PC-3 (cell line): Measurements from ENCODE around the gene NUB1. TPM values are rescaled to one million over a fixed set of nuclear protein-coding genes. Genes with fewer than 3 reads are reported as not detected.

Experiments used
- ATAC-seq: fragments of 200-7000 bp; cut with Tn5 transposase; 2 replicates; pipeline ENCODE4 v1.9.1; 2020; ENCODE audit warnings: mild to moderate bottlenecking, moderate library complexity
- BruUV-seq: library from RNA; stranded (reverse); fragments of 400-500 nt; replicated peaks from 2 replicates; lab custom pipeline; 2021; lab: Mats Ljungman, UMichigan
- CTCF ChIA-PET: fragments of 300-600 bp; sonication (Branson Sonifier 250); formaldehyde crosslinking; loops from one replicate; lab custom pipeline; 2022; ENCODE audit warnings: antibody characterized with exemption; lab: Charles Lee
- POLR2A ChIA-PET: fragments of 300-600 bp; sonication (Branson Sonifier 250); formaldehyde crosslinking; loops from one replicate; lab custom pipeline; 2022; ENCODE audit warnings: antibody characterized with exemption; ENCODE audit not compliant: unreplicated experiment; lab: Charles Lee
- DNase-seq: peaks from one replicate; pipeline ENCODE4 v3.0.0-alpha.2; 2015
- H2AFZ ChIP-seq: fragments of 300-600 bp; sonication (generic); 2 replicates; pipeline ENCODE4 v1.6.0; 2016; ENCODE audit warnings: antibody characterized with exemption, low read length
- H3F3A ChIP-seq: fragments of 300-600 bp; sonication (generic); one replicate; pipeline ENCODE4 v1.6.0; 2017; ENCODE audit warnings: antibody characterized with exemption, low read length, control low read depth, mild to moderate bottlenecking; ENCODE audit not compliant: unreplicated experiment
- H3K27ac ChIP-seq: fragments of 300-600 bp; sonication (generic); 2 replicates; pipeline ENCODE4 v1.5.1; 2016; ENCODE audit warnings: mild to moderate bottlenecking, low read length
- H3K27me3 ChIP-seq: fragments of 300-600 bp; sonication (generic); 2 replicates; pipeline ENCODE4 v1.6.1; 2016; ENCODE audit warnings: low read length, mixed read lengths
- H3K36me3 ChIP-seq: fragments of 300-600 bp; sonication (generic); 2 replicates; pipeline ENCODE4 v1.6.1; 2016; ENCODE audit warnings: low read depth, mixed run types, low read length, mixed read lengths
- H3K4me1 ChIP-seq: fragments of 300-600 bp; sonication (generic); 2 replicates; pipeline ENCODE4 v1.5.1; 2016; ENCODE audit warnings: low read length; ENCODE audit not compliant: insufficient read depth
- H3K4me2 ChIP-seq: fragments of 300-600 bp; sonication (generic); 2 replicates; pipeline ENCODE4 v1.6.0; 2016; ENCODE audit warnings: low read length
- H3K4me3 ChIP-seq: fragments of 300-600 bp; sonication (generic); 2 replicates; pipeline ENCODE4 v1.5.1; 2016; ENCODE audit warnings: mild to moderate bottlenecking, low read length, mixed read lengths
- H3K79me2 ChIP-seq: fragments of 300-600 bp; sonication (generic); 2 replicates; pipeline ENCODE4 v1.6.1; 2017; ENCODE audit warnings: low read length, mixed read lengths
- H3K9ac ChIP-seq: fragments of 300-600 bp; sonication (generic); 2 replicates; pipeline ENCODE4 v1.6.0; 2016; ENCODE audit warnings: mild to moderate bottlenecking, low read length
- H3K9me2 ChIP-seq: fragments of 300-600 bp; sonication (generic); replicated peaks from 2 replicates; pipeline ENCODE4 v1.6.1; 2016; ENCODE audit warnings: mixed run types, low read length, mixed read lengths
- H3K9me3 ChIP-seq: fragments of 300-600 bp; sonication (generic); 2 replicates; pipeline ENCODE4 v1.6.1; 2016; ENCODE audit warnings: low read length, mixed read lengths
- H4K20me1 ChIP-seq: fragments of 300-600 bp; sonication (generic); 2 replicates; pipeline ENCODE4 v1.6.1; 2016; ENCODE audit warnings: low read length, mixed read lengths
- CTCF ChIP-seq: fragments of 300-600 bp; sonication (generic); conservative IDR thresholded peaks from 2 replicates; pipeline ENCODE4 v1.5.1; 2017; ENCODE audit warnings: antibody characterized with exemption, low read depth, mild to moderate bottlenecking, low read length
- EZH2 ChIP-seq: fragments of 300-600 bp; sonication (generic); IDR thresholded peaks from one replicate; pipeline ENCODE4 v1.6.1; 2017; ENCODE audit warnings: antibody characterized with exemption, mild to moderate bottlenecking, low read length; ENCODE audit not compliant: unreplicated experiment
- EZH2phosphoT487 ChIP-seq: fragments of 300-600 bp; sonication (generic); IDR thresholded peaks from 2 replicates; pipeline ENCODE4 v1.6.1; 2018; ENCODE audit warnings: mild to moderate bottlenecking, antibody characterized with exemption, low read length, borderline replicate concordance
- intact Hi-C: fragments of 100-400 bp; cut with micrococcal nuclease; formaldehyde crosslinking; loops from 2 replicates; pipeline ENCODE4 v1.9.0; 2023
- total RNA-seq: library from RNA; depleted of rRNA; stranded (reverse); fragments of >200 nt; gene quantifications from 2 replicates; pipeline ENCODE4 v1.2.3, GENCODE V29; 2014

NUB1 gene
- total RNA-seq, 1 experiment from 2014 or later: 40.1 TPM

GRCh38 chr7:151327022-151327421, 14.6 kb upstream of the NUB1 start:
- TF ChIP-seq EZH2: no peak
- DNase-seq (no peak), ATAC-seq (no peak)
- no peaks in the 10 kb centered on the region for H3K4me1 ChIP-seq
- H4K20me1 ChIP-seq: no peaks in the 10 kb centered on the region
- no peak overlapping the region for H3K4me3 ChIP-seq
- H3K79me2 ChIP-seq: no peaks in the 10 kb centered on the region
- H3K9me2 ChIP-seq: no peaks in the 10 kb centered on the region
- no peak overlapping the region for H3K9ac ChIP-seq
- no peaks in the 10 kb centered on the region for H3F3A ChIP-seq
- BruUV-seq: no TSS peak
- no peaks in the 10 kb centered on the region for H3K36me3 ChIP-seq
- POLR2A ChIA-PET: no interaction called here
- CTCF ChIA-PET: no interaction called here
- no peak overlapping the region for H3K4me2 ChIP-seq
- no peaks in the 10 kb centered on the region for H3K9me3 ChIP-seq
- peaks cover 4% of the 10 kb centered on the region; the same call in 1 of the 2 replicates for H3K27me3 ChIP-seq
- intact Hi-C loops: no loop called here
- no peak overlapping the region for H3K27ac ChIP-seq
- H2AFZ ChIP-seq: no peak overlapping the region

- no TSS peak for BruUV-seq
Observed at GRCh38 chr7:151327659-151328058, 14.0 kb upstream of the NUB1 start.

GRCh38 chr7:151330181-151330580, 11.4 kb upstream of the NUB1 start:
- Histone ChIP-seq H3K27me3 (no peaks in the 10 kb centered on the region), H3F3A (no peaks in the 10 kb centered on the region), H2AFZ (no peak overlapping the region), H3K36me3 (no peaks in the 10 kb centered on the region), H3K4me1 (no peaks in the 10 kb centered on the region), H4K20me1 (no peaks in the 10 kb centered on the region), H3K9ac (no peak overlapping the region), H3K9me2 (no peaks in the 10 kb centered on the region), H3K27ac (no peak overlapping the region), H3K79me2 (no peaks in the 10 kb centered on the region), H3K9me3 (no peaks in the 10 kb centered on the region), H3K4me2 (no peak overlapping the region), H3K4me3 (no peak overlapping the region)
- TF ChIP-seq CTCF (no peak), EZH2 (no peak), EZH2phosphoT487 (no peak)
- ATAC-seq (no peak), DNase-seq (no peak)
- BruUV-seq: no TSS peak
- POLR2A ChIA-PET: interaction anchor here (0.6 kb wide), 1 partner anchor 23 kb away, joined by 3 read pairs; no protein-coding TSS in a partner anchor
- intact Hi-C loops: no loop called here
- CTCF ChIA-PET: no interaction called here

More at GRCh38 chr7:151327659-151328058, 14.0 kb upstream of the NUB1 start:
- no peaks in the 10 kb centered on the region for H3K4me1 ChIP-seq
- TF ChIP-seq CTCF (no peak), EZH2 (no peak), EZH2phosphoT487 (no peak)
- ChIA-PET CTCF (no interaction called here), POLR2A (no interaction called here)
- H3K9me3 ChIP-seq: no peaks in the 10 kb centered on the region
- H2AFZ ChIP-seq: no peak overlapping the region
- peak; percentile 61 for DNase-seq
- no peaks in the 10 kb centered on the region for H4K20me1 ChIP-seq
- intact Hi-C loops: no loop called here
- no peak overlapping the region for H3K27ac ChIP-seq
- H3K27me3 ChIP-seq: peaks cover 4% of the 10 kb centered on the region; the same call in 1 of the 2 replicates
- no peaks in the 10 kb centered on the region for H3K36me3 ChIP-seq
- H3F3A ChIP-seq: no peaks in the 10 kb centered on the region
- no peaks in the 10 kb centered on the region for H3K79me2 ChIP-seq
- no peak overlapping the region for H3K9ac ChIP-seq
- no peak overlapping the region for H3K4me3 ChIP-seq
- ATAC-seq: peak; percentile 80
- no peaks in the 10 kb centered on the region for H3K9me2 ChIP-seq
- H3K4me2 ChIP-seq: no peak overlapping the region
